ENCODE results near the gene ITGBL1. TPM values are rescaled to one million over a fixed set of nuclear protein-coding genes. Genes with fewer than 3 reads are reported as not detected.

The ITGBL1 gene
- total RNA-seq, 1 donor, result 398 TPM

GRCh38 chr13:101425623-101426022 is 26.9 kb upstream of the ITGBL1 start:
- Histone ChIP-seq H3K36me3 (ENCODE audit: insufficient read depth, low read length) (no peaks in the 10 kb centered on the region), H4K20me1 (ENCODE audit: insufficient read depth, low read length) (no peaks in the 10 kb centered on the region), H3K27me3 (ENCODE audit: insufficient read depth, low read length) (no peaks in the 10 kb centered on the region), H3K27ac (ENCODE audit: low read depth, low read length) (no peak overlapping the region), H3K4me2 (ENCODE audit: insufficient read depth, low read length) (no peak overlapping the region), H3K9me3 (ENCODE audit: low read depth, low read length) (no peaks in the 10 kb centered on the region), H3K4me3 (ENCODE audit: insufficient read depth, low read length) (no peak overlapping the region), H3K79me2 (ENCODE audit: insufficient read depth, low read length) (no peaks in the 10 kb centered on the region), H3K4me1 (ENCODE audit: insufficient read depth, low read length) (no peaks in the 10 kb centered on the region), H2AFZ (ENCODE audit: low read length) (no peak overlapping the region)
- no peak for DNase-seq (ENCODE audit: insufficient read length, low spot score, missing footprints)
- TF ChIP-seq, protein P1, sequence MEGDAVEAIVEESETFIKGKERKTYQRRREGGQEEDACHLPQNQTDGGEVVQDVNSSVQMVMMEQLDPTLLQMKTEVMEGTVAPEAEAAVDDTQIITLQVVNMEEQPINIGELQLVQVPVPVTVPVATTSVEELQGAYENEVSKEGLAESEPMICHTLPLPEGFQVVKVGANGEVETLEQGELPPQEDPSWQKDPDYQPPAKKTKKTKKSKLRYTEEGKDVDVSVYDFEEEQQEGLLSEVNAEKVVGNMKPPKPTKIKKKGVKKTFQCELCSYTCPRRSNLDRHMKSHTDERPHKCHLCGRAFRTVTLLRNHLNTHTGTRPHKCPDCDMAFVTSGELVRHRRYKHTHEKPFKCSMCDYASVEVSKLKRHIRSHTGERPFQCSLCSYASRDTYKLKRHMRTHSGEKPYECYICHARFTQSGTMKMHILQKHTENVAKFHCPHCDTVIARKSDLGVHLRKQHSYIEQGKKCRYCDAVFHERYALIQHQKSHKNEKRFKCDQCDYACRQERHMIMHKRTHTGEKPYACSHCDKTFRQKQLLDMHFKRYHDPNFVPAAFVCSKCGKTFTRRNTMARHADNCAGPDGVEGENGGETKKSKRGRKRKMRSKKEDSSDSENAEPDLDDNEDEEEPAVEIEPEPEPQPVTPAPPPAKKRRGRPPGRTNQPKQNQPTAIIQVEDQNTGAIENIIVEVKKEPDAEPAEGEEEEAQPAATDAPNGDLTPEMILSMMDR (IDR thresholded peaks at IDR 0.05; ENCODE audit: extremely low read depth, low read depth, low read length), result no peak

DNA sequence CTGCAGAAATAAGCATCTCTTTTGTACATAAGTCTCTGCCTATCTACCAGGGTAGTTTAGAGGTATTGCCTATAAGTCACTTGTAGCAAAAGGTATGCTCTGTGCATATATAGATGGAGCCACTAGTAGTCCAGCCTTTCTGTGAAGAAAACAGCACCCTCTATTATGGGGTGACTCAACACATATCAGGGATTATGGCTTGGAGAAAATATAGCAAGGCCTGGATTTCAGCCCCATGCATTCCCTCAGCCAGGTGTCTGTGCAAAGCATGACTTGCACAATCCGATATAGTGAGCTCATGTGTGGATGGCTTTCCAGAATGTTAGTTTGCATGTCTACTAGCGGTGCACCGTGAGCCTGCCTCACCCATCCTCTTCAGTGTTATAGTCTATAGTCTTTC is 22.7 kb upstream of the ITGBL1 start:
- TF ChIP-seq, protein P1 (IDR thresholded peaks at IDR 0.05; ENCODE audit: extremely low read depth, low read depth, low read length), result no peak
- DNase-seq (ENCODE audit: insufficient read length, low spot score, missing footprints), result no peak

DNA sequence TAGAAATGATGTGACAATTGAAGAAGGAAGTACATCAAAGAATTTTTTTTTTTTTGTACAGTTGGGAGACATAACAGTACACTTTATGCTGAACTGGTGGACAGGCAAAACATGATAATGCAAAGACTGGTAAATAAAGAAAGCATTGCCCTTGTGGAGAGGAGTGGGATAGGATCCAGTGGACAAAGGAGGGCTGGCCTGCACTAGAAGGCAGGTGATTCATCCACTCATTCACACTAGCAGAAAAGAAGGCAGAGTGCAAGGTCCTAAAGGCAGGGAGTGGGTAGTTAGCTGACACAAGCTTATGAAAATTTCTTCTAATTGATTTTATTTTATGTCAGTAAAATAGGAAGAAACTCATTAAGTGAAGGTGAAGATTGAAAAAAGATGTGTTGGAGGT is 18.6 kb upstream of the ITGBL1 start:
- Histone ChIP-seq H4K20me1 (ENCODE audit: insufficient read depth, low read length) (no peaks in the 10 kb centered on the region), H3K9me3 (ENCODE audit: low read depth, low read length) (no peaks in the 10 kb centered on the region), H3K4me2 (ENCODE audit: insufficient read depth, low read length) (no peak overlapping the region), H3K79me2 (ENCODE audit: insufficient read depth, low read length) (no peaks in the 10 kb centered on the region), H3K27me3 (ENCODE audit: insufficient read depth, low read length) (no peaks in the 10 kb centered on the region), H2AFZ (ENCODE audit: low read length) (no peak overlapping the region), H3K27ac (ENCODE audit: low read depth, low read length) (no peak overlapping the region), H3K36me3 (ENCODE audit: insufficient read depth, low read length) (no peaks in the 10 kb centered on the region), H3K4me3 (ENCODE audit: insufficient read depth, low read length) (no peak overlapping the region), H3K4me1 (ENCODE audit: insufficient read depth, low read length) (no peaks in the 10 kb centered on the region)
- no peak for DNase-seq (ENCODE audit: insufficient read length, low spot score, missing footprints)
- TF ChIP-seq, protein P1 (IDR thresholded peaks at IDR 0.05; ENCODE audit: extremely low read depth, low read depth, low read length), result no peak

More for the DNA sequence above, 22.7 kb upstream of the ITGBL1 start:
- H3K27me3 ChIP-seq (ENCODE audit: insufficient read depth, low read length), result no peaks in the 10 kb centered on the region
- no peak overlapping the region for H3K27ac ChIP-seq (ENCODE audit: low read depth, low read length)
- no peak overlapping the region for H3K4me2 ChIP-seq (ENCODE audit: insufficient read depth, low read length)
- no peak overlapping the region for H3K4me3 ChIP-seq (ENCODE audit: insufficient read depth, low read length)
- H3K36me3 ChIP-seq (ENCODE audit: insufficient read depth, low read length), result no peaks in the 10 kb centered on the region
- H3K79me2 ChIP-seq (ENCODE audit: insufficient read depth, low read length), result no peaks in the 10 kb centered on the region
- no peaks in the 10 kb centered on the region for H4K20me1 ChIP-seq (ENCODE audit: insufficient read depth, low read length)
- no peak overlapping the region for H2AFZ ChIP-seq (ENCODE audit: low read length)
- H3K4me1 ChIP-seq (ENCODE audit: insufficient read depth, low read length), result no peaks in the 10 kb centered on the region
- no peaks in the 10 kb centered on the region for H3K9me3 ChIP-seq (ENCODE audit: low read depth, low read length)

GRCh38 chr13:101434486-101434885 is 18.0 kb upstream of the ITGBL1 start:
- Histone ChIP-seq H3K27me3 (ENCODE audit: insufficient read depth, low read length) (no peaks in the 10 kb centered on the region), H3K27ac (ENCODE audit: low read depth, low read length) (no peak overlapping the region), H3K9me3 (ENCODE audit: low read depth, low read length) (no peaks in the 10 kb centered on the region), H3K79me2 (ENCODE audit: insufficient read depth, low read length) (no peaks in the 10 kb centered on the region), H3K36me3 (ENCODE audit: insufficient read depth, low read length) (no peaks in the 10 kb centered on the region), H3K4me2 (ENCODE audit: insufficient read depth, low read length) (no peak overlapping the region), H3K4me3 (ENCODE audit: insufficient read depth, low read length) (no peak overlapping the region), H4K20me1 (ENCODE audit: insufficient read depth, low read length) (no peaks in the 10 kb centered on the region), H2AFZ (ENCODE audit: low read length) (no peak overlapping the region), H3K4me1 (ENCODE audit: insufficient read depth, low read length) (no peaks in the 10 kb centered on the region)
- no peak for DNase-seq (ENCODE audit: insufficient read length, low spot score, missing footprints)
- TF ChIP-seq, protein P1 (IDR thresholded peaks at IDR 0.05; ENCODE audit: extremely low read depth, low read depth, low read length), result no peak

Measured in osteoblast (primary cell).